Endodermal cell (in vitro differentiated cells): ENCODE data around the gene NTPCR. TPM values are rescaled to one million over a fixed set of nuclear protein-coding genes. Genes with fewer than 3 reads are reported as not detected.

ENCODE experiments used
- DNase-seq: peaks from one replicate; pipeline ENCODE4 v3.0.0-alpha.2; 2017
- H3K27ac ChIP-seq: 2 replicates; pipeline ENCODE4 v1.5.1; 2013; ENCODE audit warnings: mild to moderate bottlenecking, low read depth, low read length, moderate library complexity
- H3K27me3 ChIP-seq: 2 replicates; pipeline ENCODE4 v1.6.1; 2013; ENCODE audit warnings: mild to moderate bottlenecking, low read length, moderate library complexity; ENCODE audit not compliant: insufficient read depth, control insufficient read depth, poor library complexity, severe bottlenecking
- H3K36me3 ChIP-seq: 2 replicates; pipeline ENCODE4 v1.7.0; 2013; ENCODE audit warnings: mild to moderate bottlenecking, low read length, moderate library complexity; ENCODE audit not compliant: control insufficient read depth, insufficient read depth
- H3K4me1 ChIP-seq: one replicate; pipeline ENCODE4 v1.7.0; 2013; ENCODE audit warnings: low read length; ENCODE audit not compliant: control insufficient read depth, insufficient read depth
- H3K4me3 ChIP-seq: 2 replicates; pipeline ENCODE4 v1.5.1; 2013; ENCODE audit warnings: mild to moderate bottlenecking, low read length, moderate library complexity
- H3K9ac ChIP-seq: 2 replicates; pipeline ENCODE4 v1.6.1; 2013; ENCODE audit warnings: mild to moderate bottlenecking, low read length, moderate library complexity; ENCODE audit not compliant: poor library complexity, severe bottlenecking; ENCODE audit errors: extremely low read depth
- H3K9me3 ChIP-seq: 2 replicates; pipeline ENCODE4 v1.6.1; 2013; ENCODE audit warnings: mild to moderate bottlenecking, low read length, moderate library complexity; ENCODE audit not compliant: control insufficient read depth
- H3K27ac Mint-ChIP-seq: 2 replicates; pipeline ENCODE4 v1.8.0; 2020; ENCODE audit warnings: mixed read lengths
- H3K27me3 Mint-ChIP-seq: 2 replicates; pipeline ENCODE4 v1.8.0; 2021; ENCODE audit warnings: mild to moderate bottlenecking, mixed read lengths; ENCODE audit not compliant: insufficient read depth
- H3K36me3 Mint-ChIP-seq: 2 replicates; pipeline ENCODE4 v1.8.0; 2020; ENCODE audit warnings: low read depth, mixed read lengths
- H3K4me1 Mint-ChIP-seq: 2 replicates; pipeline ENCODE4 v1.8.0; 2020; ENCODE audit warnings: mixed read lengths
- H3K4me3 Mint-ChIP-seq: 2 replicates; pipeline ENCODE4 v1.8.0; 2020; ENCODE audit warnings: mild to moderate bottlenecking, moderate library complexity, mixed read lengths
- H3K9me3 Mint-ChIP-seq: 2 replicates; pipeline ENCODE4 v1.8.0; 2020; ENCODE audit warnings: mild to moderate bottlenecking, mixed read lengths
- CTCF ChIP-seq: fragments of 200-600 bp; sonication (generic); conservative IDR thresholded peaks from 2 replicates; pipeline ENCODE4 v1.5.0; 2021; ENCODE audit warnings: antibody characterized with exemption, mild to moderate bottlenecking
- WGBS, 2 experiments: methylation state at CpG; one replicate each; pipeline versions ENCODE4 v1.1.5 to v1.1.7; 2013; ENCODE audit warnings: missing lambda C conversion rate in 2 of 2, mixed read lengths in 1 of 2; ENCODE audit not compliant: insufficient coverage in 1 of 2, insufficient read length in 1 of 2; 5-methylcytosine and 5-hydroxymethylcytosine counted together
- total RNA-seq, 2 donors: library from RNA; stranded (reverse); fragmentation: NEBNext Ultra II Directional in 1 of 2; extraction: Animal tissue kit (Norgen Biotek cat#: 25700) in 1 of 2; gene quantifications; 2 replicates in 1 of 2; 3 replicates in 1 of 2; pipeline ENCODE4 v1.2.1, GENCODE V29; 2021

Gene NTPCR
- total RNA-seq, 2 donors from 2014 or later = 30.9 to 43.3 TPM

DNA sequence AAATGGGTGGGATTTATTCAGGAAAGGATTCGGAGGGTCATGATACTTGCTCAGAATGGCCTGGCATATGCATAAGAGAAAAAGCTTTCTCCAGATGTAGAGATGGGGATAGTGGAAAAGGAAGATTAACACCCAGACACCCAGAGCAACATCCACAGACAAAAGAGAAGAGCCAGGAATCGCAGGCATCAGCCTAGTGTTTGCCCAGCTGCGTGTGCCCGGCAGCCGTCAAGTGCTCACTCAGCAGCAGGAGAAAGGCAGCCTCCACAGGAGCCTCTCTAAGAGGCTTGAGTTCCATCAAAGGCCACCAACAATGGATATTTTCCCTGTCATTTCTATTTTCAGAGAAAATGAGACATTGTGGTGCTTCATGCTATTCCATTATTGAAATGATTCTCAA is 54.7 kb downstream of the NTPCR start:
- Histone ChIP-seq H3K27me3 (no peaks in the 10 kb centered on the region), H3K4me3 (no peak overlapping the region), H3K4me1 (peaks cover 21% of the 10 kb centered on the region), H3K9ac (no peak overlapping the region), H3K36me3 (no peaks in the 10 kb centered on the region), H3K9me3 (no peaks in the 10 kb centered on the region), H3K27ac (no peak overlapping the region)
- no peak for TF ChIP-seq CTCF
- no peak overlapping the region for H3K27ac Mint-ChIP-seq
- DNase-seq = peak; percentile 10
- peaks cover 21% of the 10 kb centered on the region for H3K36me3 Mint-ChIP-seq
- H3K9me3 Mint-ChIP-seq = peaks cover 7% of the 10 kb centered on the region
- H3K27me3 Mint-ChIP-seq = no peaks in the 10 kb centered on the region
- no peak overlapping the region for H3K4me3 Mint-ChIP-seq
- H3K4me1 Mint-ChIP-seq = peaks cover 20% of the 10 kb centered on the region
- 89 to 93% methylated on average over 3 to 5 of the region's 5 CpGs for WGBS, 2 experiments

DNA sequence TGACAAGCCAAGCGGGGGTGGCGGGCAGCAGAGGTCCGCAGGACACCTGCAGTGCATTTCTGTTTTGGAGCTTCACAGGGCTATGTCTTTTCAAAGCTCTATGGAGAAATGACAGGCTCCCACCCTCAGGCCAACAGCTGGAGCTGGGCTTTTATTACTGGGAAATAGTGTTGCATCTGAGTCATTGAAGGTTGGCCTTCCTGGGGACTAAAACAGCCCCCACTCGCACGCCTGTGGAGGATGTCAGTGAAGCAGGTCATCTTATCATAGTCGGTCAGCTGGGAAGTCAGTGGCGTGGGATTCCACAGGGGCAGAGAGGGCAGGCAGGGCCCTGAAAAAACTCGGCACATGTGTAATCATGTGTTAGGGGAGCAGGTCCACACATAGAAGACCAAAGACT is 55.3 kb downstream of the NTPCR start:
- Mint-ChIP-seq H3K4me3 (no peak overlapping the region), H3K27me3 (no peaks in the 10 kb centered on the region), H3K36me3 (peaks cover 16% of the 10 kb centered on the region), H3K27ac (no peak overlapping the region), H3K9me3 (peaks cover 7% of the 10 kb centered on the region), H3K4me1 (peaks cover 20% of the 10 kb centered on the region)
- no peaks in the 10 kb centered on the region for H3K9me3 ChIP-seq
- H3K9ac ChIP-seq = no peak overlapping the region
- H3K4me1 ChIP-seq = peaks cover 21% of the 10 kb centered on the region
- 83 to 91% methylated on average over 5 to 8 of the region's 8 CpGs for WGBS, 2 experiments
- H3K36me3 ChIP-seq = no peaks in the 10 kb centered on the region
- DNase-seq = peak; percentile 26
- H3K4me3 ChIP-seq = no peak overlapping the region
- TF ChIP-seq CTCF = no peak
- H3K27me3 ChIP-seq = no peaks in the 10 kb centered on the region
- no peak overlapping the region for H3K27ac ChIP-seq

DNA sequence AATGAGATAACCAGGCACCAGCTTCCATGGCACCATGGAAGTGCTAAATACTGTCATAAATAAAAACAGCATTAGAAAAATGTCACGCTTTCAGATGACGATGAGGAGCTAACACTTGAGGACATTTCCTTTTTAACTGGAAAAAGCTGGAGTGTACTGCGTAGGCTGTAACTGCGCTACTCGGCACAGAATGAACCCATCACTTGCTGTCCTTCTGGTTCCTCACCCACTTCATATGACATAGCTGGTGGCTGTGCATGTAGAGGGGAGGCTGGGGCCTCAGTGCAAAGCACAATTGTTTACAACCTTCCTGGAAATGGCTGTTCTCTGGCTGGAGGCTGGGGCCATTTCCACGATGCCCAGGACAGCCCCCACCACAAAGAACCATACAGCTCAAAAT is 55.7 kb downstream of the NTPCR start:
- H3K4me1 Mint-ChIP-seq = peaks cover 20% of the 10 kb centered on the region
- H3K27ac Mint-ChIP-seq = no peak overlapping the region
- no peak overlapping the region for H3K9ac ChIP-seq
- no peaks in the 10 kb centered on the region for H3K27me3 ChIP-seq
- H3K27me3 Mint-ChIP-seq = no peaks in the 10 kb centered on the region
- TF ChIP-seq CTCF = no peak
- H3K36me3 ChIP-seq = no peaks in the 10 kb centered on the region
- peaks cover 21% of the 10 kb centered on the region for H3K4me1 ChIP-seq
- 92 to 97% methylated on average over 5 to 6 of the region's 6 CpGs for WGBS, 2 experiments
- no peak overlapping the region for H3K27ac ChIP-seq
- no peak overlapping the region for H3K4me3 Mint-ChIP-seq
- no peaks in the 10 kb centered on the region for H3K9me3 ChIP-seq
- DNase-seq = peak; percentile 24
- peaks cover 14% of the 10 kb centered on the region for H3K36me3 Mint-ChIP-seq
- H3K4me3 ChIP-seq = no peak overlapping the region
- peaks cover 7% of the 10 kb centered on the region for H3K9me3 Mint-ChIP-seq
